SK-N-SH (cell line): ENCODE measurements around the gene RGS7. TPM values are rescaled to one million over a fixed set of nuclear protein-coding genes. Genes with fewer than 3 reads are reported as not detected.

Source experiments
- CTCF ChIA-PET: fragments of 300-600, 350-600 bp; formaldehyde crosslinking; extraction: SDS; loops from one replicate; lab custom pipeline; 2021; lab: Yijun Ruan, JAX
- POLR2A ChIA-PET: fragments of 350-600 bp; sonication (Branson Sonifier 250); formaldehyde crosslinking; extraction: SDS; loops from one replicate; lab custom pipeline; 2020; ENCODE audit warnings: antibody characterized with exemption, inconsistent platforms; lab: Yijun Ruan, JAX
- DNase-seq: peaks from one replicate; pipeline ENCODE4 v3.0.0; 2012
- H2AFZ ChIP-seq: fragments of 200-600 bp; sonication (generic); 2 replicates; pipeline ENCODE4 v1.8.1; 2016; ENCODE audit warnings: antibody characterized with exemption, mild to moderate bottlenecking, low read depth
- H3F3A ChIP-seq: fragments of 200-600 bp; sonication (generic); replicated peaks from 2 replicates; pipeline ENCODE3; 2016; ENCODE audit warnings: antibody characterized with exemption, mild to moderate bottlenecking; ENCODE audit not compliant: insufficient read depth
- H3K27ac ChIP-seq, 2 experiments: fragments of 200-500 bp in 1 of 2; fragments of 200-600 bp in 1 of 2; sonication (Bioruptor generic) in 1 of 2; sonication (generic), shearing (Covaris generic) in 1 of 2; 2 replicates each; pipeline versions ENCODE4 v1.5.1 to v1.6.1; 2014 to 2016; ENCODE audit warnings: low read depth in 2 of 2, inconsistent platforms in 1 of 2, low read length in 1 of 2, mild to moderate bottlenecking in 1 of 2, mixed read lengths in 1 of 2
- H3K27me3 ChIP-seq: fragments of 200-600 bp; sonication (generic), shearing (Covaris generic); 2 replicates; pipeline ENCODE4 v1.6.1; 2016; ENCODE audit warnings: mixed run types; ENCODE audit not compliant: insufficient read depth
- H3K36me3 ChIP-seq, 2 experiments: fragments of 200-500 bp in 1 of 2; fragments of 200-600 bp in 1 of 2; sonication (Bioruptor generic) in 1 of 2; sonication (generic) in 1 of 2; replicated peaks in 1 of 2; 2 replicates each; pipeline versions ENCODE3 to v1.5.1; 2014 to 2016; ENCODE audit warnings: low read length in 1 of 2, mild to moderate bottlenecking in 1 of 2; ENCODE audit not compliant: insufficient read depth in 2 of 2, control insufficient read depth in 1 of 2
- H3K4me1 ChIP-seq, 2 experiments: fragments of 200-500 bp in 1 of 2; fragments of 200-600 bp in 1 of 2; sonication (Bioruptor generic) in 1 of 2; sonication (generic), shearing (Covaris generic) in 1 of 2; 2 replicates each; pipeline versions ENCODE4 v1.5.1 to v1.6.1; 2014 to 2016; ENCODE audit warnings: low read depth in 1 of 2, low read length in 1 of 2, mixed run types in 1 of 2; ENCODE audit not compliant: insufficient read depth in 2 of 2, control insufficient read depth in 1 of 2
- H3K4me2 ChIP-seq: fragments of 200-600 bp; sonication (generic), shearing (Covaris generic); 2 replicates; pipeline ENCODE4 v1.6.1; 2017; ENCODE audit warnings: mixed run types
- H3K4me3 ChIP-seq, 2 experiments: fragments of 200-500 bp in 1 of 2; fragments of 200-600 bp in 1 of 2; sonication (Bioruptor generic) in 1 of 2; sonication (generic), shearing (Covaris generic) in 1 of 2; 2 replicates each; pipeline versions ENCODE4 v1.5.1 to v1.8.1; 2014 to 2016; ENCODE audit warnings: low read depth in 2 of 2, inconsistent platforms in 1 of 2, low read length in 1 of 2, mild to moderate bottlenecking in 1 of 2, mixed read lengths in 1 of 2, moderate library complexity in 1 of 2
- H3K79me2 ChIP-seq: fragments of 200-600 bp; sonication (generic); 2 replicates; pipeline ENCODE4 v1.8.1; 2017; ENCODE audit warnings: mild to moderate bottlenecking; ENCODE audit not compliant: insufficient read depth
- H3K9ac ChIP-seq: fragments of 200-600 bp; sonication (generic); 2 replicates; pipeline ENCODE4 v1.6.1; 2017; ENCODE audit warnings: mixed run types
- H3K9me2 ChIP-seq: fragments of 200-600 bp; sonication (generic); 2 replicates; pipeline ENCODE4 v1.6.1; 2017; ENCODE audit warnings: mixed run types
- H3K9me3 ChIP-seq: fragments of 200-600 bp; sonication (generic); 2 replicates; pipeline ENCODE4 v1.6.1; 2017; ENCODE audit warnings: mixed run types, mild to moderate bottlenecking, moderate library complexity
- H4K20me1 ChIP-seq: fragments of 200-600 bp; sonication (generic); 2 replicates; pipeline ENCODE4 v1.6.1; 2017; ENCODE audit warnings: mild to moderate bottlenecking, mixed run types; ENCODE audit not compliant: insufficient read depth
- CHD2 ChIP-seq: fragments of 150-350 bp; IDR thresholded peaks from 2 replicates; pipeline ENCODE4 v1.6.1; 2018; ENCODE audit warnings: low read length; ENCODE audit not compliant: partially characterized antibody
- ELF1 ChIP-seq: IDR thresholded peaks from 2 replicates; pipeline ENCODE4 v1.4.0; 2012
- EZH2phosphoT487 ChIP-seq: fragments of 200-600 bp; sonication (generic); IDR thresholded peaks from 2 replicates; pipeline ENCODE4 v1.6.1; 2017; ENCODE audit warnings: low read depth, mixed run types, mild to moderate bottlenecking, antibody characterized with exemption, moderate library complexity, borderline replicate concordance
- FOSL2 ChIP-seq: IDR thresholded peaks from 2 replicates; pipeline ENCODE4 v1.4.0; 2012; ENCODE audit warnings: low read depth, mild to moderate bottlenecking, moderate library complexity, borderline replicate concordance
- FOXM1 ChIP-seq: IDR thresholded peaks from 2 replicates; pipeline ENCODE4 v1.4.0; 2012; ENCODE audit warnings: low read depth, mild to moderate bottlenecking
- JUND ChIP-seq: IDR thresholded peaks from 2 replicates; pipeline ENCODE4 v1.4.0; 2012
- NFIC ChIP-seq: IDR thresholded peaks from 2 replicates; pipeline ENCODE4 v1.4.0; 2012; ENCODE audit warnings: borderline replicate concordance
- NRF1 ChIP-seq: IDR thresholded peaks from 2 replicates; pipeline ENCODE4 v1.6.1; 2012; ENCODE audit warnings: low read depth, mild to moderate bottlenecking, low read length
- RXRA ChIP-seq: IDR thresholded peaks from 2 replicates; pipeline ENCODE4 v1.4.0; 2012; ENCODE audit warnings: low read depth, mild to moderate bottlenecking, borderline replicate concordance
- SMC3 ChIP-seq: IDR thresholded peaks from 2 replicates; pipeline ENCODE4 v1.6.1; 2012; ENCODE audit warnings: low read depth, low read length, improper control_type of control experiment
- TEAD4 ChIP-seq: IDR thresholded peaks from 2 replicates; pipeline ENCODE4 v1.4.0; 2012; ENCODE audit warnings: mild to moderate bottlenecking, borderline replicate concordance; ENCODE audit not compliant: insufficient read depth
- YY1 ChIP-seq: IDR thresholded peaks from 2 replicates; pipeline ENCODE4 v1.4.0; 2012; ENCODE audit warnings: low read depth, mild to moderate bottlenecking
- WGBS: methylation state at CpG from one replicate; pipeline ENCODE4 v1.1.6; 2017; ENCODE audit warnings: low lambda C conversion rate; 5-methylcytosine and 5-hydroxymethylcytosine counted together
- polyA plus RNA-seq, 3 experiments: library from polyadenylated mRNA; depleted of rRNA; stranded (reverse); fragments of >200 nt; gene quantifications; 2 replicates each; pipeline ENCODE4 v1.2.3, GENCODE V29; 2012
- TF ChIP-seq, protein P1 (sequence below): IDR thresholded peaks from 2 replicates; pipeline ENCODE4 v1.4.0; 2012; ENCODE audit warnings: low read depth, borderline replicate concordance
- TF ChIP-seq, protein P2 (sequence below): fragments of 150-350 bp; IDR thresholded peaks from 2 replicates; pipeline ENCODE4 v1.6.1; 2017; ENCODE audit warnings: antibody characterized with exemption, low read length, low read depth, borderline replicate concordance
- TF ChIP-seq, protein P3 (sequence below): IDR thresholded peaks from 2 replicates; pipeline ENCODE4 v1.4.0; 2012; ENCODE audit warnings: low read depth

The RGS7 gene
- polyA plus RNA-seq, 1 of the 3 experiments (the other 2 are of a cell fraction): 0.36 TPM

DNA sequence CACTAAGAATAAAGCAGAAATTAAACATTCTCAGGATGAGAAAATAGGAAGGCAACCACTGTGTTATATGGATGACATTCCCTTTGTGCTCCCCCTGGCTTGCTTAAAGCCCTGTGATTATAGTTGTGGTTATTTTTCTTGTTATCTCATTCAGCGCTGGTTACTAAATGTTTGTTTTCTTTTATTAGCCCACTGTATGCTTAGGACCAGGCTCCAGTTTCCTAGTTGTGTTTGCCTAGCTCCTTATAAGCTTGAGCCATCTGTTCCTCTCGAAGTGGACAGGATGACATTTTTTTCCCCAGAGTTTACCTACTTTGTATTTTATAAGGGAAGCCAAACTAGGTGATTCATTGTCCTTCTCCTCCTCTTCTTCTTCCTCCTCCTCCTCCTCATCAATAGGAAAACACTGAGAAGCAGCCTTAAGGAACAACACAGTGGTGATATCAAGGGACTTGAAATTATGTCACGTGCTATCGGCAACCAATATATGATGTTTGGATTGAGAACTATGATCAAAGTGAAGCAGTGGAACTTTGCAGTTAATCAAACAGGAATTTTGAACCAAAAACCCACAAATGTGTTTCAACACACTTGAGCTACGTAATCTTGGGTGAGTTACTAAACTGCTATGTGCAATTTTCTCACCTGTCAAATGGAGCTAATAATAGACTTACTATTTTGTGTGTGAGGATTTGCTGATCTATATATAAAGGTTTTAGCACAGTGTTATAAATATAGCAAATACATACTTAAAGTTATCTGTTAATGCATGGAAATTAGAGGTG, 35.1 kb upstream of the RGS7 start:
- no peaks in the 10 kb centered on the region; a peak in 1 of 4 replicates for H3K4me1 ChIP-seq
- 31% methylated on average over 5 of the region's 5 CpGs for WGBS
- H2AFZ ChIP-seq: no peak overlapping the region
- no peak overlapping the region for H3K27ac ChIP-seq
- CTCF ChIA-PET: interaction anchor here (1.0 kb wide), 1 partner anchor 65 kb away, joined by 3 read pairs; no protein-coding TSS in a partner anchor
- H3K27me3 ChIP-seq: no peaks in the 10 kb centered on the region
- TF ChIP-seq YY1 (no peak), RXRA (no peak), JUND (no peak), CHD2 (no peak), FOXM1 (no peak), FOSL2 (no peak), SMC3 (no peak)
- TF ChIP-seq, protein P1, sequence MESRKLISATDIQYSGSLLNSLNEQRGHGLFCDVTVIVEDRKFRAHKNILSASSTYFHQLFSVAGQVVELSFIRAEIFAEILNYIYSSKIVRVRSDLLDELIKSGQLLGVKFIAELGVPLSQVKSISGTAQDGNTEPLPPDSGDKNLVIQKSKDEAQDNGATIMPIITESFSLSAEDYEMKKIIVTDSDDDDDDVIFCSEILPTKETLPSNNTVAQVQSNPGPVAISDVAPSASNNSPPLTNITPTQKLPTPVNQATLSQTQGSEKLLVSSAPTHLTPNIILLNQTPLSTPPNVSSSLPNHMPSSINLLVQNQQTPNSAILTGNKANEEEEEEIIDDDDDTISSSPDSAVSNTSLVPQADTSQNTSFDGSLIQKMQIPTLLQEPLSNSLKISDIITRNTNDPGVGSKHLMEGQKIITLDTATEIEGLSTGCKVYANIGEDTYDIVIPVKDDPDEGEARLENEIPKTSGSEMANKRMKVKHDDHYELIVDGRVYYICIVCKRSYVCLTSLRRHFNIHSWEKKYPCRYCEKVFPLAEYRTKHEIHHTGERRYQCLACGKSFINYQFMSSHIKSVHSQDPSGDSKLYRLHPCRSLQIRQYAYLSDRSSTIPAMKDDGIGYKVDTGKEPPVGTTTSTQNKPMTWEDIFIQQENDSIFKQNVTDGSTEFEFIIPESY: no peak
- H3K4me2 ChIP-seq: no peak overlapping the region
- no peaks in the 10 kb centered on the region for H3K36me3 ChIP-seq
- no peak for DNase-seq
- H3K79me2 ChIP-seq: no peaks in the 10 kb centered on the region
- no peaks in the 10 kb centered on the region for H3F3A ChIP-seq
- no peak overlapping the region for H3K9ac ChIP-seq
- H3K4me3 ChIP-seq: no peak overlapping the region
- H3K9me3 ChIP-seq: no peaks in the 10 kb centered on the region
- H3K9me2 ChIP-seq: no peaks in the 10 kb centered on the region
- no peaks in the 10 kb centered on the region for H4K20me1 ChIP-seq
- POLR2A ChIA-PET: no interaction called here

DNA sequence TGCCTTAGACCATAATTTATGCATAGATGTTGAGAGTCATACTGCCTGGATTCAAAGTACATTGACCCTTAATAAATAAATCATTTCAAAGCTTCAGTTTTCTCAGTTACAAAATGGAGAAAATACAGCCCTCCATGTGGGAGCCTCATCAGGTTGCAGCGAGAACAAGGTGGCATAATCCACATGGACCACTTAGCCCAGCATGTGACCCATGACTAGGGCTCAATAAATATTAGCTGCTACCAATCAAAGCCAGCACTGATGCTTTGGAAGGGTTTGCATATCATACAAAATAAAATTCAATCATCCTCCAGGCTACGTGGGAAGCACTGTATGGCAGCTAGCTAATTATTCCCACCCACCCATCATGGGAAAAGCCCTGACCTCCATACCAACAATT, 33.5 kb upstream of the RGS7 start:
- WGBS: 6% methylated on average over 2 of the region's 2 CpGs
- Histone ChIP-seq H3F3A (no peaks in the 10 kb centered on the region), H3K9ac (no peak overlapping the region), H3K79me2 (no peaks in the 10 kb centered on the region), H3K4me3 (no peak overlapping the region), H2AFZ (no peak overlapping the region), H4K20me1 (no peaks in the 10 kb centered on the region), H3K36me3 (no peaks in the 10 kb centered on the region), H3K9me2 (no peaks in the 10 kb centered on the region), H3K27me3 (no peaks in the 10 kb centered on the region), H3K4me2 (no peak overlapping the region), H3K9me3 (no peaks in the 10 kb centered on the region), H3K4me1 (no peaks in the 10 kb centered on the region; a peak in 1 of 4 replicates), H3K27ac (no peak overlapping the region)
- no peak for TF ChIP-seq NRF1
- TF ChIP-seq SMC3: no peak
- TF ChIP-seq CHD2: no peak
- TF ChIP-seq NFIC: no peak
- TF ChIP-seq, protein P2, sequence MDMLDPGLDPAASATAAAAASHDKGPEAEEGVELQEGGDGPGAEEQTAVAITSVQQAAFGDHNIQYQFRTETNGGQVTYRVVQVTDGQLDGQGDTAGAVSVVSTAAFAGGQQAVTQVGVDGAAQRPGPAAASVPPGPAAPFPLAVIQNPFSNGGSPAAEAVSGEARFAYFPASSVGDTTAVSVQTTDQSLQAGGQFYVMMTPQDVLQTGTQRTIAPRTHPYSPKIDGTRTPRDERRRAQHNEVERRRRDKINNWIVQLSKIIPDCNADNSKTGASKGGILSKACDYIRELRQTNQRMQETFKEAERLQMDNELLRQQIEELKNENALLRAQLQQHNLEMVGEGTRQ: no peak
- no peak for TF ChIP-seq EZH2phosphoT487
- TF ChIP-seq TEAD4: no peak
- no peak for TF ChIP-seq YY1
- TF ChIP-seq, protein P3, sequence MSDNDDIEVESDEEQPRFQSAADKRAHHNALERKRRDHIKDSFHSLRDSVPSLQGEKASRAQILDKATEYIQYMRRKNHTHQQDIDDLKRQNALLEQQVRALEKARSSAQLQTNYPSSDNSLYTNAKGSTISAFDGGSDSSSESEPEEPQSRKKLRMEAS: no peak
- no peak for TF ChIP-seq ELF1
- ChIA-PET POLR2A (no interaction called here), CTCF (interaction anchor here (0.7 kb wide), 1 partner anchor 13 kb away, joined by 3 read pairs; no protein-coding TSS in a partner anchor)
- DNase-seq: no peak
